Transverse colon (tissue), 4 donors: Measurements from ENCODE around the gene MOAP1.
"Not testable (repeated sequence)": the region's sequence is repeated elsewhere in the genome, so short reads cannot be mapped to it uniquely, and the experiment has no call there.

ENCODE experiments used
- CTCF ChIP-seq, 5 experiments: fragments of 200-600 bp in 3 of 5; fragments of 450-650 bp in 2 of 5; sonication (generic) in 3 of 5; IDR thresholded peaks; 1 replicate in 2 of 5; 2 replicates in 3 of 5; pipeline ENCODE4 v1.5.1; 2016 to 2017; ENCODE audit warnings: antibody characterized with exemption in 5 of 5, inconsistent platforms in 3 of 5, mild to moderate bottlenecking in 2 of 5, moderate library complexity in 1 of 5
- EP300 ChIP-seq: sonication (generic); formaldehyde crosslinking; IDR thresholded peaks from one replicate; pipeline ENCODE4 v1.6.1; 2017; ENCODE audit warnings: antibody characterized with exemption, low read depth
- POLR2A ChIP-seq: fragments of 450-650 bp; IDR thresholded peaks from one replicate; pipeline ENCODE4 v1.6.1; 2016; ENCODE audit warnings: antibody characterized with exemption, mild to moderate bottlenecking, moderate library complexity
- POLR2AphosphoS5 ChIP-seq, 3 donors: sonication (generic); formaldehyde crosslinking; IDR thresholded peaks; one replicate each; pipeline ENCODE4 v1.6.1; 2016; ENCODE audit warnings: antibody characterized with exemption in 3 of 3

GRCh38 chr14:93159625-93160352 is 24.9 kb downstream of the MOAP1 start:
- not testable (repeated sequence) for TF ChIP-seq CTCF (IDR thresholded peaks at IDR 0.05); POLR2AphosphoS5 (IDR thresholded peaks at IDR 0.05); POLR2A; EP300
